ENCODE data around the gene OBSCN. TPM values are rescaled to one million over a fixed set of nuclear protein-coding genes. Genes with fewer than 3 reads are reported as not detected.

The OBSCN gene
- total and polyA plus RNA-seq, 4 donors: 0.54 to 5.6 (median 2.7) TPM

DNA sequence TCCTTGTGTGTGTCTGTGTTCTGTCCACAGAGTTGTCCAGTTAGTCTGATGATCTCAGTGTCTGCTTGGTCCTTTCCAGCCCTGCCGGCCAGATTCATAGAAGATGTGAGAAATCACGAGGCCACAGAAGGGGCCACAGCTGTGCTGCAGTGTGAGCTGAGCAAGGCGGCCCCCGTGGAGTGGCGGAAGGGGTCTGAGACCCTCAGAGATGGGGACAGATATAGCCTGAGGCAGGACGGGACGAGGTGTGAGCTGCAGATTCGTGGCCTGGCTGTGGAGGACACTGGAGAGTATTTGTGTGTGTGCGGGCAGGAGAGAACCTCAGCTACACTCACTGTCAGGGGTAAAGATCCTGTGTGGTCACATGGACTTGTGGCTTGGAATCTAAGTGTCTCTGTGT, 95.8 kb downstream of the OBSCN start:
- Histone ChIP-seq H3K36me3 (ENCODE audit: control insufficient read depth in 4 of 4, insufficient read depth in 3 of 4, low read depth in 1 of 4, low read length in 3 of 4) (peaks cover 0 to 3% (median 0%) of the 10 kb centered on the region in 4 donors), H3K27me3 (ENCODE audit: control insufficient read depth in 4 of 4, insufficient read depth in 4 of 4, low read length in 3 of 4) (no peaks in the 10 kb centered on the region), H3K27ac (ENCODE audit: low read depth in 1 of 2, low read length in 2 of 2) (no peak overlapping the region), H3K9me3 (ENCODE audit: control insufficient read depth in 4 of 4, low read length in 3 of 4) (peaks cover 0 to 47% (median 16%) of the 10 kb centered on the region in 4 donors), H3K4me3 (ENCODE audit: low read depth in 1 of 3, low read length in 3 of 3) (no peak overlapping the region), H3K4me1 (ENCODE audit: control insufficient read depth in 4 of 4, insufficient read depth in 4 of 4, low read length in 3 of 4) (no peaks in the 10 kb centered on the region), H3K9ac (ENCODE audit: low read depth in 1 of 2, low read length in 2 of 2) (no peak overlapping the region)
- 90% methylated on average over 9 of the region's 9 CpGs for WGBS
- DNase-seq (ENCODE audit: low spot score): no peak
- TF ChIP-seq HNF4G (IDR thresholded peaks at IDR 0.05) (no peak), RAD21 (IDR thresholded peaks at IDR 0.05) (no peak), YY1 (IDR thresholded peaks at IDR 0.05) (no peak), FOXA2 (IDR thresholded peaks at IDR 0.05) (no peak), HNF4A (conservative IDR thresholded peaks at IDR 0.05) (no peak)
- TF ChIP-seq, protein P1, sequence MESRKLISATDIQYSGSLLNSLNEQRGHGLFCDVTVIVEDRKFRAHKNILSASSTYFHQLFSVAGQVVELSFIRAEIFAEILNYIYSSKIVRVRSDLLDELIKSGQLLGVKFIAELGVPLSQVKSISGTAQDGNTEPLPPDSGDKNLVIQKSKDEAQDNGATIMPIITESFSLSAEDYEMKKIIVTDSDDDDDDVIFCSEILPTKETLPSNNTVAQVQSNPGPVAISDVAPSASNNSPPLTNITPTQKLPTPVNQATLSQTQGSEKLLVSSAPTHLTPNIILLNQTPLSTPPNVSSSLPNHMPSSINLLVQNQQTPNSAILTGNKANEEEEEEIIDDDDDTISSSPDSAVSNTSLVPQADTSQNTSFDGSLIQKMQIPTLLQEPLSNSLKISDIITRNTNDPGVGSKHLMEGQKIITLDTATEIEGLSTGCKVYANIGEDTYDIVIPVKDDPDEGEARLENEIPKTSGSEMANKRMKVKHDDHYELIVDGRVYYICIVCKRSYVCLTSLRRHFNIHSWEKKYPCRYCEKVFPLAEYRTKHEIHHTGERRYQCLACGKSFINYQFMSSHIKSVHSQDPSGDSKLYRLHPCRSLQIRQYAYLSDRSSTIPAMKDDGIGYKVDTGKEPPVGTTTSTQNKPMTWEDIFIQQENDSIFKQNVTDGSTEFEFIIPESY (IDR thresholded peaks at IDR 0.05): no peak

DNA sequence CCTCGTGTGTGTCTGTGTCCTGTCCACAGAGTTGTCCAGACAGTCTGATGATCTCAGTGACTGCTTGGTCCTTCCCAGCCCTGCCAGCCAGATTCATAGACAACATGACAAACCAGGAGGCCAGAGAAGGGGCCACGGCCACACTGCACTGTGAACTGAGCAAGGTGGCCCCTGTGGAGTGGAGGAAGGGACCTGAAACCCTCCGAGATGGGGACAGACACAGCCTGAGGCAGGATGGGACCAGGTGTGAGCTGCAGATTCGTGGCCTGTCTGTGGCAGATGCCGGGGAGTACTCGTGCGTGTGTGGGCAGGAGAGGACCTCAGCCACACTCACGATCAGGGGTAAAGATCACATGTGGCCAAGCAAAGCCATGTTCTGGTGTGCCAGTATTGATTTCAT, 96.4 kb downstream of the OBSCN start:
- 84% methylated on average over 8 of the region's 8 CpGs for whole genome bisulfite sequencing
- no peak overlapping the region for H3K27ac ChIP-seq (ENCODE audit: low read depth in 1 of 2, low read length in 2 of 2)

DNA sequence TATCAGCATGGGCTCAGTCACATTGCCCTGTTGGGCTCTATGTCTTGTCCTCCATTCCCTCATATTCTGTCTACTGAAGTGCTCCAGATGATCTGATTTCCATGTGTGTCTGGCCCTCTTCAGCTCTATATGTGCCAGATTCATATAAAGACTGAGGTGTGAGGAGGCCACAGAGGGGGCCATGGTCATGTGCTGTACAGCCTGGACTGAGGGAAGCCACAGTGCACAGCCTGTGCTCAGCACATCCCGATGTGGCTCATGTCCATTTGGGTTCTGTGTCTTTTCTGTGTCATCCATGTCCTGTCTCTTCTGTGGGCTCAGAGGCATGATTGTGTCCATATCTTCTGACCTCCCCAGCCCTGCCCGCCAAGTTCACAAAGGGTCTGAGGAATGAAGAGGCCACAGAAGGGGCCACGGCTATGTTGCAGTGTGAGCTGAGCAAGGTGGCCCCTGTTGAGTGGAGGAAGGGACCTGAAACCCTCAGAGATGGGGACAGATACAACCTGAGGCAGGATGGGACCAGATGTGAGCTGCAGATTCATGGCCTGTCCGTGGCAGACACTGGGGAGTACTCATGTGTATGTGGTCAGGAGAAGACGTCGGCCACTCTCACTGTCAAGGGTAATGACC, 97.0 kb downstream of the OBSCN start:
- Histone ChIP-seq H3K9me3 (ENCODE audit: control insufficient read depth in 4 of 4, low read length in 3 of 4) (peaks cover 0 to 40% (median 16%) of the 10 kb centered on the region in 4 donors), H3K9ac (ENCODE audit: low read depth in 1 of 2, low read length in 2 of 2) (no peak overlapping the region), H3K4me3 (ENCODE audit: low read depth in 1 of 3, low read length in 3 of 3) (no peak overlapping the region), H3K4me1 (ENCODE audit: control insufficient read depth in 4 of 4, insufficient read depth in 4 of 4, low read length in 3 of 4) (no peaks in the 10 kb centered on the region), H3K27ac (ENCODE audit: low read depth in 1 of 2, low read length in 2 of 2) (no peak overlapping the region), H3K36me3 (ENCODE audit: control insufficient read depth in 4 of 4, insufficient read depth in 3 of 4, low read depth in 1 of 4, low read length in 3 of 4) (peaks cover 0 to 3% (median 0%) of the 10 kb centered on the region in 4 donors), H3K27me3 (ENCODE audit: control insufficient read depth in 4 of 4, insufficient read depth in 4 of 4, low read length in 3 of 4) (no peaks in the 10 kb centered on the region)
- WGBS: 87% methylated on average over 6 of the region's 6 CpGs
- DNase-seq (ENCODE audit: low spot score): no peak
- no peak for TF ChIP-seq JUND (IDR thresholded peaks at IDR 0.05)
- TF ChIP-seq, protein P2, sequence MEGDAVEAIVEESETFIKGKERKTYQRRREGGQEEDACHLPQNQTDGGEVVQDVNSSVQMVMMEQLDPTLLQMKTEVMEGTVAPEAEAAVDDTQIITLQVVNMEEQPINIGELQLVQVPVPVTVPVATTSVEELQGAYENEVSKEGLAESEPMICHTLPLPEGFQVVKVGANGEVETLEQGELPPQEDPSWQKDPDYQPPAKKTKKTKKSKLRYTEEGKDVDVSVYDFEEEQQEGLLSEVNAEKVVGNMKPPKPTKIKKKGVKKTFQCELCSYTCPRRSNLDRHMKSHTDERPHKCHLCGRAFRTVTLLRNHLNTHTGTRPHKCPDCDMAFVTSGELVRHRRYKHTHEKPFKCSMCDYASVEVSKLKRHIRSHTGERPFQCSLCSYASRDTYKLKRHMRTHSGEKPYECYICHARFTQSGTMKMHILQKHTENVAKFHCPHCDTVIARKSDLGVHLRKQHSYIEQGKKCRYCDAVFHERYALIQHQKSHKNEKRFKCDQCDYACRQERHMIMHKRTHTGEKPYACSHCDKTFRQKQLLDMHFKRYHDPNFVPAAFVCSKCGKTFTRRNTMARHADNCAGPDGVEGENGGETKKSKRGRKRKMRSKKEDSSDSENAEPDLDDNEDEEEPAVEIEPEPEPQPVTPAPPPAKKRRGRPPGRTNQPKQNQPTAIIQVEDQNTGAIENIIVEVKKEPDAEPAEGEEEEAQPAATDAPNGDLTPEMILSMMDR (IDR thresholded peaks at IDR 0.05; ENCODE audit: low read depth, low read length, missing input control): no peak
- TF ChIP-seq, protein P3, sequence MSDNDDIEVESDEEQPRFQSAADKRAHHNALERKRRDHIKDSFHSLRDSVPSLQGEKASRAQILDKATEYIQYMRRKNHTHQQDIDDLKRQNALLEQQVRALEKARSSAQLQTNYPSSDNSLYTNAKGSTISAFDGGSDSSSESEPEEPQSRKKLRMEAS (IDR thresholded peaks at IDR 0.05): no peak
- TF ChIP-seq RAD21 (IDR thresholded peaks at IDR 0.05): no peak
- TF ChIP-seq RXRA (IDR thresholded peaks at IDR 0.05): no peak
- TF ChIP-seq FOXA1 (IDR thresholded peaks at IDR 0.05): no peak
- no peak for TF ChIP-seq HNF4G (IDR thresholded peaks at IDR 0.05)
- TF ChIP-seq GABPA (IDR thresholded peaks at IDR 0.05 in 1 of 2, conservative IDR thresholded peaks at IDR 0.05 in 1 of 2): no peak
- TF ChIP-seq, protein P1 (IDR thresholded peaks at IDR 0.05): no peak
- no peak for TF ChIP-seq FOXA2 (IDR thresholded peaks at IDR 0.05)
- TF ChIP-seq, protein P4, sequence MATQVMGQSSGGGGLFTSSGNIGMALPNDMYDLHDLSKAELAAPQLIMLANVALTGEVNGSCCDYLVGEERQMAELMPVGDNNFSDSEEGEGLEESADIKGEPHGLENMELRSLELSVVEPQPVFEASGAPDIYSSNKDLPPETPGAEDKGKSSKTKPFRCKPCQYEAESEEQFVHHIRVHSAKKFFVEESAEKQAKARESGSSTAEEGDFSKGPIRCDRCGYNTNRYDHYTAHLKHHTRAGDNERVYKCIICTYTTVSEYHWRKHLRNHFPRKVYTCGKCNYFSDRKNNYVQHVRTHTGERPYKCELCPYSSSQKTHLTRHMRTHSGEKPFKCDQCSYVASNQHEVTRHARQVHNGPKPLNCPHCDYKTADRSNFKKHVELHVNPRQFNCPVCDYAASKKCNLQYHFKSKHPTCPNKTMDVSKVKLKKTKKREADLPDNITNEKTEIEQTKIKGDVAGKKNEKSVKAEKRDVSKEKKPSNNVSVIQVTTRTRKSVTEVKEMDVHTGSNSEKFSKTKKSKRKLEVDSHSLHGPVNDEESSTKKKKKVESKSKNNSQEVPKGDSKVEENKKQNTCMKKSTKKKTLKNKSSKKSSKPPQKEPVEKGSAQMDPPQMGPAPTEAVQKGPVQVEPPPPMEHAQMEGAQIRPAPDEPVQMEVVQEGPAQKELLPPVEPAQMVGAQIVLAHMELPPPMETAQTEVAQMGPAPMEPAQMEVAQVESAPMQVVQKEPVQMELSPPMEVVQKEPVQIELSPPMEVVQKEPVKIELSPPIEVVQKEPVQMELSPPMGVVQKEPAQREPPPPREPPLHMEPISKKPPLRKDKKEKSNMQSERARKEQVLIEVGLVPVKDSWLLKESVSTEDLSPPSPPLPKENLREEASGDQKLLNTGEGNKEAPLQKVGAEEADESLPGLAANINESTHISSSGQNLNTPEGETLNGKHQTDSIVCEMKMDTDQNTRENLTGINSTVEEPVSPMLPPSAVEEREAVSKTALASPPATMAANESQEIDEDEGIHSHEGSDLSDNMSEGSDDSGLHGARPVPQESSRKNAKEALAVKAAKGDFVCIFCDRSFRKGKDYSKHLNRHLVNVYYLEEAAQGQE (IDR thresholded peaks at IDR 0.05): no peak
- TF ChIP-seq HNF4A (conservative IDR thresholded peaks at IDR 0.05): no peak
- TF ChIP-seq EGR1 (IDR thresholded peaks at IDR 0.05; ENCODE audit: low read depth in 2 of 2): no peak
- no peak for TF ChIP-seq NR2F2 (IDR thresholded peaks at IDR 0.05)
- TF ChIP-seq SP1 (IDR thresholded peaks at IDR 0.05): no peak

More for the DNA sequence above, 96.4 kb downstream of the OBSCN start:
- no peaks in the 10 kb centered on the region for H3K27me3 ChIP-seq (ENCODE audit: control insufficient read depth in 4 of 4, insufficient read depth in 4 of 4, low read length in 3 of 4)
- H3K9ac ChIP-seq (ENCODE audit: low read depth in 1 of 2, low read length in 2 of 2): no peak overlapping the region
- DNase-seq (ENCODE audit: low spot score): no peak
- peaks cover 0 to 46% (median 16%) of the 10 kb centered on the region in 4 donors for H3K9me3 ChIP-seq (ENCODE audit: control insufficient read depth in 4 of 4, low read length in 3 of 4)
- peaks cover 0 to 3% (median 0%) of the 10 kb centered on the region in 4 donors for H3K36me3 ChIP-seq (ENCODE audit: control insufficient read depth in 4 of 4, insufficient read depth in 3 of 4, low read depth in 1 of 4, low read length in 3 of 4)
- H3K4me1 ChIP-seq (ENCODE audit: control insufficient read depth in 4 of 4, insufficient read depth in 4 of 4, low read length in 3 of 4): no peaks in the 10 kb centered on the region
- H3K4me3 ChIP-seq (ENCODE audit: low read depth in 1 of 3, low read length in 3 of 3): no peak overlapping the region
- TF ChIP-seq YY1 (IDR thresholded peaks at IDR 0.05) (no peak), NR2F2 (IDR thresholded peaks at IDR 0.05) (no peak), JUND (IDR thresholded peaks at IDR 0.05) (no peak), HNF4A (conservative IDR thresholded peaks at IDR 0.05) (no peak), SP1 (IDR thresholded peaks at IDR 0.05) (no peak)
